DOHH2 (cell line): ENCODE data around the gene SH3RF2.

Source experiments
- H3F3A ChIP-seq: fragments of 200-600 bp; sonication (generic), shearing (Covaris generic); 2 replicates; pipeline ENCODE4 v1.6.0; 2016; ENCODE audit warnings: antibody characterized with exemption, mild to moderate bottlenecking; ENCODE audit not compliant: control insufficient read depth, insufficient read depth
- H3K27ac ChIP-seq: fragments of 200-600 bp; sonication (generic); 2 replicates; pipeline ENCODE4 v1.5.1; 2014; ENCODE audit warnings: low read depth, mild to moderate bottlenecking, low read length, moderate library complexity
- H3K27me3 ChIP-seq: fragments of 200-600 bp; sonication (generic); 2 replicates; pipeline ENCODE4 v1.6.1; 2014; ENCODE audit warnings: mild to moderate bottlenecking, low read length, mixed read lengths; ENCODE audit not compliant: control insufficient read depth
- H3K36me3 ChIP-seq: fragments of 200-600 bp; sonication (generic); 2 replicates; pipeline ENCODE4 v1.6.1; 2014; ENCODE audit warnings: mild to moderate bottlenecking, low read length, moderate library complexity, mixed read lengths; ENCODE audit not compliant: control insufficient read depth
- H3K4me1 ChIP-seq: fragments of 200-600 bp; sonication (generic); 2 replicates; pipeline ENCODE4 v1.6.1; 2014; ENCODE audit warnings: mild to moderate bottlenecking, low read length, mixed read lengths; ENCODE audit not compliant: control insufficient read depth
- H3K4me2 ChIP-seq: fragments of 200-600 bp; sonication (generic); 2 replicates; pipeline ENCODE4 v1.6.0; 2014; ENCODE audit warnings: mild to moderate bottlenecking, low read length, moderate library complexity
- H3K4me3 ChIP-seq: fragments of 200-600 bp; sonication (generic); 2 replicates; pipeline ENCODE4 v1.5.1; 2014; ENCODE audit warnings: mild to moderate bottlenecking, low read length, mixed read lengths
- H3K79me2 ChIP-seq: fragments of 200-600 bp; sonication (generic); 2 replicates; pipeline ENCODE4 v1.6.1; 2014; ENCODE audit warnings: mild to moderate bottlenecking, low read length, mixed read lengths; ENCODE audit not compliant: control insufficient read depth
- H3K9me2 ChIP-seq: fragments of 200-600 bp; sonication (generic); replicated peaks from 2 replicates; pipeline ENCODE4 v1.6.1; 2014; ENCODE audit warnings: mild to moderate bottlenecking, low read length, mixed read lengths; ENCODE audit not compliant: control insufficient read depth
- H3K9me3 ChIP-seq: fragments of 200-600 bp; sonication (generic); 2 replicates; pipeline ENCODE4 v1.6.1; 2014; ENCODE audit warnings: antibody characterized with exemption, low read length, mixed read lengths; ENCODE audit not compliant: control insufficient read depth, insufficient read depth
- H4K20me1 ChIP-seq: fragments of 200-600 bp; sonication (generic); 2 replicates; pipeline ENCODE4 v1.6.0; 2014; ENCODE audit warnings: low read depth, mild to moderate bottlenecking, antibody characterized with exemption, low read length, moderate library complexity; ENCODE audit not compliant: control insufficient read depth, insufficient read depth
- CTCF ChIP-seq: fragments of 200-600 bp; sonication (generic); IDR thresholded peaks from one replicate; pipeline ENCODE4 v1.5.1; 2014; ENCODE audit warnings: antibody characterized with exemption, mild to moderate bottlenecking, low read depth, low read length; ENCODE audit not compliant: poor library complexity, severe bottlenecking
- EZH2phosphoT487 ChIP-seq: fragments of 200-600 bp; sonication (generic); IDR thresholded peaks from 2 replicates; pipeline ENCODE4 v1.6.1; 2017; ENCODE audit warnings: borderline replicate concordance, mild to moderate bottlenecking, antibody characterized with exemption, low read length, moderate library complexity, mixed read lengths

Gene SH3RF2

GRCh38 chr5:146002491-146002890 is 66.1 kb downstream of the SH3RF2 start:
- H3F3A ChIP-seq = no peaks in the 10 kb centered on the region
- no peaks in the 10 kb centered on the region for H3K79me2 ChIP-seq
- no peaks in the 10 kb centered on the region for H3K36me3 ChIP-seq
- H4K20me1 ChIP-seq = no peaks in the 10 kb centered on the region
- H3K27me3 ChIP-seq = no peaks in the 10 kb centered on the region
- no peak overlapping the region for H3K27ac ChIP-seq
- no peak overlapping the region for H3K4me3 ChIP-seq
- no peaks in the 10 kb centered on the region for H3K9me3 ChIP-seq
- no peak overlapping the region for H3K4me2 ChIP-seq
- no peaks in the 10 kb centered on the region for H3K4me1 ChIP-seq
- no peaks in the 10 kb centered on the region for H3K9me2 ChIP-seq
- TF ChIP-seq CTCF = no peak
- TF ChIP-seq EZH2phosphoT487 = no peak

DNA sequence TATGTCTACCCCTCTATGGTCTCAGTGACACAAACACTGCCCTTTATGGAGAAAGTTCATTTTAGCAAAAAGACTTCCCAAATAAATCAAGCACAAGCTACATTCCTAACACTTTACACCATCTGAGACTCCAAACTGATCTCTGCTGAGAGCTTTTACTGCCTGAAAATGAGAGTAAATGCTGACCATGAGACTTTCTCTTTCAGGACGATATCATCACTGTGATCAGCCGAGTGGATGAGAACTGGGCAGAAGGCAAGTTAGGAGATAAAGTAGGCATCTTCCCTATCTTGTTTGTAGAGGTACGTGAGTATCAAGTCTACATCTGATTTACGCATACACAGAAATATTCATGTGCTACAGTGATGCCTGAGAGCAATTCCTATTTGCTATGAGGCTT is 67.5 kb downstream of the SH3RF2 start:
- Histone ChIP-seq H3K9me3 (no peaks in the 10 kb centered on the region), H3K27me3 (no peaks in the 10 kb centered on the region), H3K4me1 (no peaks in the 10 kb centered on the region), H3K4me3 (no peak overlapping the region), H4K20me1 (no peaks in the 10 kb centered on the region), H3K4me2 (no peak overlapping the region), H3K9me2 (no peaks in the 10 kb centered on the region), H3K27ac (no peak overlapping the region), H3F3A (no peaks in the 10 kb centered on the region), H3K79me2 (no peaks in the 10 kb centered on the region), H3K36me3 (no peaks in the 10 kb centered on the region)
- TF ChIP-seq CTCF (no peak), EZH2phosphoT487 (no peak)

GRCh38 chr5:146005264-146005663 is 68.9 kb downstream of the SH3RF2 start:
- H3K9me2 ChIP-seq = no peaks in the 10 kb centered on the region
- H3K36me3 ChIP-seq = no peaks in the 10 kb centered on the region
- no peak overlapping the region for H3K4me2 ChIP-seq
- H3K79me2 ChIP-seq = no peaks in the 10 kb centered on the region
- H3K27me3 ChIP-seq = no peaks in the 10 kb centered on the region
- H4K20me1 ChIP-seq = no peaks in the 10 kb centered on the region
- no peak overlapping the region for H3K27ac ChIP-seq
- H3K9me3 ChIP-seq = no peaks in the 10 kb centered on the region
- H3F3A ChIP-seq = no peaks in the 10 kb centered on the region
- H3K4me1 ChIP-seq = no peaks in the 10 kb centered on the region
- TF ChIP-seq CTCF = no peak
- TF ChIP-seq EZH2phosphoT487 = no peak
- H3K4me3 ChIP-seq = no peak overlapping the region

GRCh38 chr5:146005723-146006122 is 69.3 kb downstream of the SH3RF2 start:
- H3K4me2 ChIP-seq = no peak overlapping the region
- H4K20me1 ChIP-seq = no peaks in the 10 kb centered on the region
- no peak overlapping the region for H3K27ac ChIP-seq
- no peak overlapping the region for H3K4me3 ChIP-seq
- H3F3A ChIP-seq = no peaks in the 10 kb centered on the region
- H3K27me3 ChIP-seq = no peaks in the 10 kb centered on the region
- H3K79me2 ChIP-seq = no peaks in the 10 kb centered on the region
- no peaks in the 10 kb centered on the region for H3K9me3 ChIP-seq
- no peaks in the 10 kb centered on the region for H3K4me1 ChIP-seq
- TF ChIP-seq EZH2phosphoT487 = no peak
- TF ChIP-seq CTCF = no peak
- no peaks in the 10 kb centered on the region for H3K9me2 ChIP-seq
- H3K36me3 ChIP-seq = no peaks in the 10 kb centered on the region
